GM10248 (cell line): ENCODE results near the gene DNM1.

Experiments used
- CTCF ChIA-PET: fragments of 300-600 bp; sonication (Branson Sonifier 250); formaldehyde crosslinking; extraction: SDS; loops from one replicate; lab custom pipeline; 2021; ENCODE audit warnings: antibody characterized with exemption; lab: Yijun Ruan, JAX
- POLR2A ChIA-PET: fragments of 350-650 bp; sonication (Branson Sonifier 250); formaldehyde crosslinking; extraction: SDS; loops from one replicate; lab custom pipeline; 2020; ENCODE audit warnings: antibody characterized with exemption; lab: Yijun Ruan, JAX
- DNase-seq: peaks from one replicate; pipeline ENCODE4 v3.0.0; 2012; ENCODE audit errors: extremely low spot score
- CTCF ChIP-seq: IDR thresholded peaks from 2 replicates; pipeline ENCODE4 v1.5.1; 2012; ENCODE audit warnings: mild to moderate bottlenecking, low read depth; ENCODE audit errors: extremely low read depth, missing control alignments, control extremely low read depth

DNM1 gene

GRCh38 chr9:128206916-128207910 is 4.0 kb downstream of the DNM1 start:
- ChIA-PET POLR2A (interaction anchor here (1.2 kb wide), 1 partner anchor 12 kb away, joined by 4 read pairs; no protein-coding TSS in a partner anchor), CTCF (interaction anchor here (1.3 to 3.5 kb wide), 7 partner anchors 9 to 20 kb away, joined by 3 to 20 read pairs (median 5); partner anchors contain the start of gene CIZ1)
- TF ChIP-seq CTCF = no peak
- no peak for DNase-seq

GRCh38 chr9:128208386-128208785 is 5.2 kb downstream of the DNM1 start:
- CTCF ChIA-PET = interaction anchor here (3.5 kb wide), 1 partner anchor 17 kb away, joined by 20 read pairs; the partner anchor contains the start of gene CIZ1
- POLR2A ChIA-PET = no interaction called here

GRCh38 chr9:128208946-128209669 is 5.9 kb downstream of the DNM1 start:
- CTCF ChIA-PET = interaction anchor here (1.6 to 3.5 kb wide), 2 partner anchors 18 to 153 kb away, joined by 4 to 20 read pairs; partner anchors contain the start of gene CIZ1
- no peak for DNase-seq
- POLR2A ChIA-PET = interaction anchor here (0.6 kb wide), 1 partner anchor 211 kb away, joined by 3 read pairs; no protein-coding TSS in a partner anchor
- TF ChIP-seq CTCF = no peak

More at GRCh38 chr9:128208386-128208785, 5.2 kb downstream of the DNM1 start:
- no peak for DNase-seq
- TF ChIP-seq CTCF = no peak

- POLR2A ChIA-PET = no interaction called here
- TF ChIP-seq CTCF = no peak
- no peak for DNase-seq
- CTCF ChIA-PET = interaction anchor here (1.0 to 1.5 kb wide), 3 partner anchors 14 to 94 kb away, joined by 4 read pairs; partner anchors contain the start of gene CIZ1
Observed at GRCh38 chr9:128211186-128211980, 8.2 kb downstream of the DNM1 start.

GRCh38 chr9:128211981-128212281 is 8.8 kb downstream of the DNM1 start:
- no peak for DNase-seq
- CTCF ChIA-PET = interaction anchor here (1.0 to 1.5 kb wide), 3 partner anchors 15 to 94 kb away, joined by 4 read pairs; partner anchors contain the start of gene CIZ1
- POLR2A ChIA-PET = no interaction called here
- no peak for TF ChIP-seq CTCF
